Stimulated activated CD4-positive, alpha-beta T cell treated with anti-CD3 and anti-CD28 coated beads, TNF-alpha, amount 100 ng/mL, for 4 hours (primary cell): ENCODE data around the gene INHA.

Experiments used
- DNase-seq, 3 experiments: peaks; one replicate each; pipeline ENCODE4 v3.0.0-alpha.2; 2020; ENCODE audit warnings: low read depth in 3 of 3

INHA gene

DNA sequence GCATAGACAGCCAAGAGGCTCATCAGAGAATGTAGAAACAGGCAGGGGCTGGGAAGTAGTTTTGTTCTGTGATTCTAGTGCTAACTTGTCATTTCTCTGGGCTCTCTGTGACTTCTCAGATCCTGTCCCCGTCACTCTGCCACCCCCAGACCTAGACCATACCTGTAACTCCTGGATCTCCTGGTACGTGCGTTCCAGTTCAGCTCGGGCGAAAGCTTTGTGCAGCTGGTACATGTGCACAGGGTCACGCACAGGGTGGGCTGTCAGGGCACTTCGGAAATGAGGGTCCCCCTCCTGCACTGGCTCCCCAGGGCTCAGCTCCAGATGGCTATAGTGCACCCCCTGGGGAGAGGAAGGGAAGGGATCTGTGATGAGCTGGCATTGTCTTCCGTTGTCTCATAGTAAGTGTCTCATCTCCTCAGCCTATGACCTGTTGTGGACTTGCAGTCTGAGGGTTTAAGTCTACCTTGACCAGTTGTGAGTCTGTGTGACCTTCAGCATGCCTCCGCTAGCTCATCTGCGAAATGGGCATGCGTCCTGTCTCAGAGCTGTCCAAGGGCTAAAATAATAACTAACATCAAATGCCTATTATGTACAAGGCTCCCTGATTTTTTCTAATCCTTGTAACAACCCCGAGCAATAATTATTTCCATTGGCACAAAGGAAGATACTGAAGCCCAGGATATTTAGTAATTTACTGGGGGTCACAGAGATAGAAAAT, 31.2 kb upstream of the INHA start:
- no peak for DNase-seq

DNA sequence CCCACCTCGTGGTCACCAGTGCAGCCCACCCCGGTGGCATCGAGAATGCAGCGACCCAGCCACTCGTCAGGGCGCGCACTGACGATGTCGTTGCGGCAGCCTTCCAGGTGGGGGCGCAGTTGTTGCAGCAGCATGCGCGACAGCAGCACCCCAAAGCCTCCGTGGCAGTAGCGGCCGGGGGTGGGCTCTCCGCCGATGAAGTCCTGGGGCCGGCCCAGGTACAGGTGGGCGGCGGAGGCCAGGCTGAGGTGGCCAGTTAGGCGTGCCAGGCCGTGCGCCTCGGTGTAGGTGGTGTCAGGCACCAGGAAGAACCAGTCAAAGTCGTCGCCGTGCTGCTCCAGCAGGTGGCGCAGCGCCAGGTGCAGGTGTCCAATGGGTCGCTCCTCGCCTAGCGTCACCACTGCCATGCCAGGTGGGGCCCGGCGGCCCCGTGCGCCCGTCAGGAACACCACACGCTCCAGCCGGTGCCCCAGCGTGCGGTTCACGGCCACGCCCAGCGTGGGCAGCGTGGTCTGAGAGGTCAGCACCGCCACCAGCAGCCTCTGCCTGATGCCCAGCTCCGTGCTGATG, 30.4 kb upstream of the INHA start:
- DNase-seq: peak; percentile 71 to 79 (median 77)

GRCh38 chr2:219542931-219543595, 29.0 kb upstream of the INHA start:
- DNase-seq: peak in 1 of 3 experiments; percentile 13

GRCh38 chr2:219543596-219544358, 28.3 kb upstream of the INHA start, which contains the start of the genes CHPF and TMEM198:
TSS of gene CHPF (minus strand) at chr2:219543809. CDS start at chr2:219543538, 271 bp downstream.
TSS of gene TMEM198 (plus strand) at chr2:219544028. CDS start at chr2:219544728, 700 bp downstream.
- DNase-seq: peak; percentile 82 to 90 (median 86)

DNA sequence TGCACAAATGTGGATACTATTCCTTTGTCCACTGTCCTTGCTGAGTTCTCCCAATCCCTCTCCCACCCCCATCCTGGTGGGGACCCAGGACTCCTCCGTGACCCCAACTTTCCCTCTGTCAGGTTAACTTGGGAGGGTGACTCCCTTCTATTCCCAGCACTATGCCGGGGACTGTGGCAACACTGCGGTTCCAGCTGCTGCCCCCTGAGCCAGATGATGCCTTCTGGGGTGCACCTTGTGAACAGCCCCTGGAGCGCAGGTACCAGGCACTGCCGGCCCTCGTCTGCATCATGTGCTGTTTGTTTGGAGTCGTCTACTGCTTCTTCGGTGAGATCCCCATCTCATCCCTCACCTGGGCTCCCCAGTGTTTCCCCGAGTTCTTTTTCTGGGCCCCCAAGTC, 27.5 kb upstream of the INHA start:
- no peak for DNase-seq

- no peak for DNase-seq
Measured at GRCh38 chr2:219545295-219545942, 26.7 kb upstream of the INHA start.

- DNase-seq: no peak
Measured at GRCh38 chr2:219545943-219546352, 26.2 kb upstream of the INHA start.

GRCh38 chr2:219547621-219548020, 24.5 kb upstream of the INHA start:
- DNase-seq: no peak

GRCh38 chr2:219548990-219549389, 23.1 kb upstream of the INHA start:
- DNase-seq: no peak

DNA sequence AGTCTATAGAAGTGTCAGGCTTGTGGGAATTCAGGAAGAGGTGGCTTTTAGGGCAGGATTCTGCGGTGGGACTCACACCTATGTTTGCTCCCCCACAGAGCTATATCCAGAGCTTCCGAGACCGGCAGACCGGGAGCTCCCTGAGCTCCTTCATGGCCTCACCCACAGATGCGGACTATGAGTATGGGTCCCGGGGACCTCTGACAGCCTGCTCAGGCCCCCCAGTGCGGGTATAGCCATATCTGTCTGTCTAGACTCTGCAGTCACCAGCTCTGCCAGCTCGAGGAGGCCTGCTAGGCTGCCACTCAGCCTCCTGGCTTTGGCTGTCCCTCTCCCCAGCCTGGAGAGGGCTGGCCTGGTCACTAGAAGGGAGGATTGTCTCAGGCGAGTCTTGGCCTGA, 22.5 kb upstream of the INHA start:
- no peak for DNase-seq

- no peak for DNase-seq
Measured at GRCh38 chr2:219551441-219552381, 20.4 kb upstream of the INHA start.

DNA sequence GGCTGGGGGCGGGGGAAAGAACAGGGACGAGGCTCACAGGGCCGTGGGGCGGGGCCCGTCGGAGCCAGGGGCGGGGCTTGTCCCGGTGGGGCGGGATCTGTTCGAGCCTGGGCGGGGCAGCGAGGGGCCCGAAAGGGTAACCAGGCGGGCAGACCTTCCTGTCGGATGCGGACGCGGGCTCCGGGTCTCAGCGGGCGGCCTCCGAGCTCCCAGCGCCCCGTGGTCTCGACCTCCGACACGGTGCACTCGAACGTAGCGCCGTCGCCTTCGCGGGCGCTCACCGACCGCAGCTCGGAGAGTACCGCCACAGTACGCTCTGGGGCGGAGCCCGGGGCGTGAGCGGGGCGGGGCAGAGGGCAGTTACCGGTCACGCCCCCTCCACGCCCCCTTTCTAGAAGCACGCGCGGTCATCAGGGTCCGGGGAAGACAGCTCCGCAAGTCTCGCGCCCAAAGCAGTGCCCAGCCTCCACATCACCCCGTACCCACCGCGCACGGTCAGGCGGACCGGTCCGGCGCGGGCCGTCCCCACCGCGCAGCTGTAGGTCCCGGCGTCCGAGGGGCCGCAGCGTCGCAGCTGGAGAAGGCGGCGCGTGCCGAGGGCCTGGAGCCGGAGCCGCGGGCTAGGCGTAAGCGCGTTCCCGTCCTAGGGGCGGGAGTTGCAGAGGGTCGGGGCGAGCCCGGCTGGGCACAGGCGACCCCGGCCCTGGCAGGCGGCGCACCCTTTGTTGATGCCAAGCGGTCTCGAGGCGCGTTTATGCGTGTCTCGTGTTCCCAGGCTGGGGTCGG, 19.5 kb upstream of the INHA start:
- DNase-seq: peak; percentile 66 to 74 (median 70)

DNA sequence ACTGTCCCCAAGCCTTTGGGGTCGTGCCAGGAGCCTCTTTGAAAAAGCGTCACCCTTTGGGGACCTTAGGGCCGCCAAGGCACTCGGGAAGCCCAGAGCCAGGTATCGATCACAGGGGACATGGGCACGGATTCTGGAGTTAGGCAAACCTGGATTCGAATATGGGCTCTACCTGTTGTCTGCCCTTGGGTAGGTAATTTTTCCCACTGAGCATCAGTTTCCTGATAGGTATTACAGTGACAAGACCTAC, 19.0 kb upstream of the INHA start:
- no peak for DNase-seq

DNA sequence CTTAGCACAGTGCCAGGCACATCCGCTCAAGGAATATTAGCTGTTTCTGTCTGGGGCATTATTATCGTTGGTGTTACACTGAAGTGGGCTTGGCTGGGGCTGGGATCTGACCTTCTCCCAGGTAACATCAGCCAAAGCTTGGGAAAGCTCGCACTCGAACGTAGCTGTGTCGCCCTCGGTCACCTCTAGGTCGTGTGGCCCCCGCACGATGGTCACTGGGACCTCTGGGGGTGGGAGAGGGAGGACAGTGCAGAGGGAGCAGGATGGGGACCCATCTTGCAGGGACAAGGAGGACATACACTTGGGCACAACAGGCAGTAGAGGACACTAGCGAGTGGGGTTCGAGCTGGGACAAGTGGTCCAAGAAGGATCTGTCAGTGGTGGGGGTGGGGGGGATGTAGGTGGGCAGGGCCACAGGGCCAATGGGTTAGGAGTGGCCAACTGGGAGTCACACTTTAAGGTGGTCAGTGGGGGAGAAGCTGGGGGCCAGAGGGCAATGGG, 18.6 kb upstream of the INHA start:
- DNase-seq: no peak

- DNase-seq: no peak
Measured at GRCh38 chr2:219554350-219554749, 17.8 kb upstream of the INHA start.

DNA sequence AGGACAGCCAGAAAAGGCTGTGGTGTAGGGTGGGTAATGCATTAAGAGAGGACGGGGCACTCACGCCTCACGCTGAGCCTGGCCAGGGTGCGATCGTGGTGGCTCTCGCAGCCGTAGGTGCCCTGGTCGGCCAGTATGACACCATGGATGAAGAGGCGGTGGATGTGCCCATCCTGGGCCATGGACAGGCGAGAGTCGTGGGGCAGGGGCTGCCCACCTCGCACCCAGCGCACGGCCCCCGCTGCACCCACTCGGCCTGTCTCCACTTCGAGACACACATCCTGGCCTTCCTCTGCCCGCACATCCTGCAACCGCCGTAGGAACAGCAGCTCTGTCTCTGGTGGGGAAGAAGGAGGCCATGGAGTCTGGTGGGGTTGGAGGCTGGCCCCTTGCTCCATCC, 16.2 kb upstream of the INHA start:
- DNase-seq: no peak

DNA sequence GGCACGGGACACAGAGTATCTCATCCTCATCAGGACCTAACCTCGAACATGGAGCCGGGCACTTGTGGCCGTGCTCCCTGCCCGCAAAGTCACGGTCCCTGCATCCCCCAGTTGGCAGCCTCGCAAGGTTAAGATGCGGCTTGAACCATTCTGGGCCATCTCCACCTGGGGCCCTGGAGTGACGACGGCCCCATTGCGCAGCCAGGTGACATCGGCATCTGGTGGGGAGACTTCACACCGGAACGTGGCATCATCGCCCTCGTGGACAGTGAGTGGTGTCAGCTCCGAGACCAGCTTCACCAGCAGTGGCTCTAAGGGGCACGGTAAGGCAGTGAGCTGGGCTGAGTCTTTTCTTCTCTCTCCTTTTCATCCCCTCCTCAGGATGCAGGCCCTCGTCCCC, 15.7 kb upstream of the INHA start:
- no peak for DNase-seq

DNA sequence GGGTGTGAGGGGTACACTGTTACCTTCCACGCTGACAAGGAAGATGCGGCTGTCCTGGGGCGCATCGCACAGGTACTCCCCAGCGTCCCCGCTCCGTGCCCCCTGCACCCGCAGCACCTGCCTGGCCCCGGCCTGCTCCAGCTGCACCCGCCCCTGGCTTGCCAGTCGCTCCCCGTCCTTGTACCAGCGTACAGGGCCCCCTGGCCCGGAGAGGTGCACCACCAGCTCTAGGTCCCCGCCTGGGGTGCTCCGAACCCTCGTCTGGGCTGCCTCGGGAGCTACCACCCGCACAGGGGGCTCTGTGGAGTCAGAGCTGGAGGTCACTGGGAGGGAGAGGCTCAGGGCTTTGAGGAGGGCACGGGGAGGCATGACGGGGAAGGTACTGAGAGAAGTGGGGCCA, 14.8 kb upstream of the INHA start:
- DNase-seq: no peak

- no peak for DNase-seq
Measured at GRCh38 chr2:219557791-219558785, 14.0 kb upstream of the INHA start.
